GM18519 (cell line): ENCODE measurements around the gene CCDC187.

Experiments used
- ATAC-seq: cut with Tn5 transposase; IDR thresholded peaks from one replicate; pipeline ENCODE4 v1.9.1; 2021; ENCODE audit warnings: mild to moderate bottlenecking, moderate library complexity; ENCODE audit not compliant: unreplicated experiment, low FRiP score

Gene CCDC187

DNA sequence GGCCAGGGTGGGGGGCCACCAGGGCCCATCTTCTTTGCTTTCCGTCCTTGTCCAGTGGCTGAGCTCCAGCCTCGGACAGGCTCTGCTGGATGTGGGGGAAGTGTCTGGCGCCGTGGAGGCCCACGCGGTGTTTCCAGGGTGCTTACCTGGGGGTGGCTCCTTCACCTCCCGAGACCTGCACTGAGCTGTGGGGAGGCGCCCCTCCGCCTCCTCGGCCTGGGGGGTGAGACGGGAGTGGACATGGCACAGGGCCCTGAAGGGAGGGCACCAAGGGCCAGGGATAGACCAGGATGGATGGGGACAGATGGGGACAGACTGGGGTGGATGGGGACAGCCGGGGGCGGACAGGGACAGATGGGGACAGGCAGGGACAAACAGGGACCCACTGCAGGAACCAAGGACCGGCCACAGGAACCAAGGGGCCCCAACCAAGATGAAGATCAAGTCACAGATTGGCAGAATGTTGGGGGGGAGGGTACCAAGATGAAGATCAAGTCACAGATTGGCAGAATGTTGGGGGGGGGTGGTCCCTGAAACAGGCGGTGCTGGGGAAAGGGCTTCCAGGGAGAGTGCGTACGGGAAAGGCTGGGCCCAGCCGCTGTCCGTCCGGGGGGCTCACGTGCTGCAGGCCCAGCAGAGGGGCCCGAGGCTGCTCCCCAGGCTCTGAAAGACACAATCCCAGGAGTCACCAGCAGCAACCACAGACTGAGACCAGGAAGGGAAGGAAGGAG, 44.9 kb downstream of the CCDC187 start:
- no peak for ATAC-seq

DNA sequence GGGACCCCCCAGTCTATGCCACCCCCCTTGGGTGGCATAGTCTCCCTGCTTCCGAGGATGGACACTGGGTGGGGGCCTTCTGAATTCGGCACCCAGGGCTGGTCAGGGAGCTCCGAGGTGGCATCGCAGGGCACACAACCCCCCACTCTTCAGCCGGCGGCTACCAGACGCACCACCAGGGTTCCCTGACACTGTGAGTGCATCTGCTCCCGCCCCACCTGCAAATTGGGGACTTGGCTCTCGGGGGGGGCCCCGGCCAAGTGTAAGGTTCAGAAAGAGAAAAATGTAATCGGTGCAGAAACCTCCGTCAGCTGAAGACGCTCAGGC, 45.6 kb downstream of the CCDC187 start:
- ATAC-seq: no peak

DNA sequence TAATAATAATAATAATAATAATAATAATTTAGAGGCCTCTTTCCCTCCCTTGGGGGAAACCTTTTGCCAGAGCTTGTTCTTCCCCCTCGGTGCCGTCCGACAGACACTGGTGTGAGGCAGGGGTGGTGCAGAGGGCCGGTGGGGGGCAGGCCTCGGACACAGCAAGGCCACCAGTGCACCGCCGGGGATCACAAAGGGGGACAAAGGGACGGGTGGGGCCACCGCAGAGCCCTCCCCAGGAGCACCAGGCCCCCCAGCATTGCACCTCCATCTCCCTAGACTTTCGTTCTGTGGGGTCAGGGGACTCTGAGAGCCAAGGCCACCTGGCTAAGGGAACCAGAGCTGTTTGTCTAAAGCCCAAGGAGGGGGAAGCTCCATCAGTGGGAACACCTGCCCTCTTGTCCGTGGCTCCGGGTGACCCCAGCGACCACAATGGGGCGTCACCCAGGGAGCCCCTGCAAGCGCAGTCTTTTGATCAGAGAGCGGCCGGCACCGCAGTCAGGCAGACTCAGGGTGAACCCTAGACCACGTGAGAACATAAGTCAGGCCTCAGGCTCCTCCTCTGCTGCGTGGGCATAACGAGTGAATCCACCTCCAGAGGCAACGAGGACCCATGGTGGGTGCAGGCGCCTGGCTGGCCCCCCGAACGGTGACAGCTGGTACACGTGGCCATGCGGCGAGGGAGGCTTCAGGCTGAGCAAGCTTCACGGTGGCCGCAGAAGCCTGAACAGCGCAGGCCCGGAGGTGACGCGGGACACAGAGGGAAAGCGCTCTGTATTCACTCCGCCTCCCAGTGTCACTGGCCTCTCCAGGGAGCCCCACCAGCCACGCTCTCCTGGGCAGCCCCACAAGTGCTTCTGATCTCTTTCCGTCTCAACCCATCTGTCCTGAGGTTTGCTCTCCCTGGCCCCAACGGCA, 46.3 kb downstream of the CCDC187 start:
- no peak for ATAC-seq

DNA sequence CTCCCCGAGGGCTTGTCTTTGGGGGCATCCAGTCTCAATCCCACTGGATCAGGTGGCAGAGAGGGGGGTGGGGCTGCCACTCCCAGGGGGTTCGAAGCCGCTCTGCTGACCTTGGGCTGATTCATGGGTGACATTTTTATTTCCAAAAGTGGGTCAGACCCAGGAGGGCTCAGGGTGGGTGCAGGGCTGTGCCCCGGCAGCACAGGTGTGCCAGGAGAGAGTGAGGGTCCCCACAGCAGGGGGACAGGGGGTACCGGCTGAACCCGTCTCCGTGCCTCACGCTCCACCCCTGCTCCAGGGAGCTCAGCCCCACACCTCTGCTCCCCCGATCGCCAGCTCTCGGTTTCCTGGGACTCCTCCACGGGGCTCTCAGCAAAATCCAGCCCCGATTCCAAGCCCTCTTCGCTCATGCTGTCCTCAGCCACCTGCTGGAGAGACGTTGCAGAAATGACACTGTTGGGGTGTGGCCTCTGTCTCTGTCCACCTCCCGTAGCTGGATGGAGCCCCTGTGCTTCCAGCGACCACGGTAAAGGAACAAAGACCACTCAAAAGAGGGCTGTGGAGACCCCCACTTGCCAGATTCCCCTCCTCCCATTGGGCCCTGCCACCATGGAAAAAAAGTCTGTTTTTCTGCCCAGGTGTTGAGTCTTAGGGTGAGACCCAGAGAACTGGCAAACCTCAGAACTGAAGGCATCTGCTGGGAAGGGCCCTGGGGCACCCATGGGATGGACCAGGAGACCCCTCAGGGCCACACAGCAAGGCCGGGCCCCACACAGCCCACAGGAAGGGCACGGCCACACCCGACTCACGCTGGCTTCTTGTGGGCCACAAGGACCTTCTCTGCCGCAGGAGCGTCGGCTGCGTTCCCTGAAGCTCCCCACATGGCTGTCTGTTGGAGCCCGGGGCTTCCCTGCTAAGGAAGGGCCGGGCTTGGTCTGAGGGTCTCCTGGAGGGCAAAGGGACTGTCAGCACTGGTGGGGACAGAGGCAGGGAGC, 47.7 kb downstream of the CCDC187 start:
- ATAC-seq: no peak

DNA sequence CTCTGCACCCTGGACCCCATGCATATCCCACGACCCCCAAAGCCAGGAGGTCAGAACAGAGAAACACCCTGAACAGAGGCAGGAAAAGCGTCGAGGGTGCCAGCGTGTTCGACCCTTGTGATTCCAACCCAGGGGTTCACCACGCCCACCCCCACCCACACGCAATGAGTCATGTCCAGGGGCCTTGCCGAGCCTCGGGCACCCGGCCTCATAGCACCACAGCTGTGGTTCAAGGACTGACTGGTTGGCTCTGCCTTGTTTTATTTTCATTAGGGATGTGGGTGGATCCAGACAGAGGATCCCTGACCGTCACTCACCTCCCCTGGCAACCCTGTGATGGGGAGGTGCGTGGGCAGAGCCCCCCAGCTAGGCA, 48.7 kb downstream of the CCDC187 start:
- ATAC-seq: no peak

DNA sequence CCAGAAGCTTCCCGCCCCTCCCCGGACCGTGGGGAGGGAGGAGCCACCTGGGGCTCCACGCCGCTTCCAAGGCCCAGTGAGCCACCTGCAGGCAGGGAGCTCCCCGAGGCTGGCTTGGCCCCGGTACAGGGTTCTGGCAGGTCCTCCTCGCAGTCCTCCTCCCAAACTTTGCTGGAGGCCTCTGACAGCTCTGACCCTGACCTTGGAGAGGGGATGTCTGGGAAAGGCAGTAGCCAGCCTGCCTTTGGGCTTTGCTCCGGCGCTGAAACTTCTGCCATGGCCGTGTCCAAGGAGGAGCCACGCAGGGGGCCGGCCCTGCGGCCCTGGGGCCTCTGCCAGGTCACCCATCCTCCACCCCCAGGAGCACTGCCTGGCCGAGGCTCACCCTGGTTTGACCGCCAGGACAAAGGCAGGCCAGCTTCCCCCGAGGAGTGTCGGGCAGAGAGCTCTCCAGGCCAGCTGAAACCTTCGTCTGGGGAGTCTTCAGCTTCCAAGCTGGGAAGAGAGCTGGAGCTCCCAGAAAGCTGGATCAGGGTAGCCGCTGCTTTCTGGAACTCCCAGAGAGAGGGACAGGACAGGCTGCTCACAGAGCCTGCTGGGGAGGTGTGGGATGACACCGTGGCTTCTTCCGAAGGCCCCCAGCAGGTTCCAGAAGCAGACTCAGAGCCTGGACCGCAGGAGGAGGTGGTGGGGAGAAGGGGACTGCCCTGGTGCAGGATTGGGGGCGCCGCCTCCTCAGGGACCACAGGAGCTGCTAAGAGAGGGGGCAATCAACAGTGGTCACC, 49.3 kb downstream of the CCDC187 start:
- no peak for ATAC-seq

DNA sequence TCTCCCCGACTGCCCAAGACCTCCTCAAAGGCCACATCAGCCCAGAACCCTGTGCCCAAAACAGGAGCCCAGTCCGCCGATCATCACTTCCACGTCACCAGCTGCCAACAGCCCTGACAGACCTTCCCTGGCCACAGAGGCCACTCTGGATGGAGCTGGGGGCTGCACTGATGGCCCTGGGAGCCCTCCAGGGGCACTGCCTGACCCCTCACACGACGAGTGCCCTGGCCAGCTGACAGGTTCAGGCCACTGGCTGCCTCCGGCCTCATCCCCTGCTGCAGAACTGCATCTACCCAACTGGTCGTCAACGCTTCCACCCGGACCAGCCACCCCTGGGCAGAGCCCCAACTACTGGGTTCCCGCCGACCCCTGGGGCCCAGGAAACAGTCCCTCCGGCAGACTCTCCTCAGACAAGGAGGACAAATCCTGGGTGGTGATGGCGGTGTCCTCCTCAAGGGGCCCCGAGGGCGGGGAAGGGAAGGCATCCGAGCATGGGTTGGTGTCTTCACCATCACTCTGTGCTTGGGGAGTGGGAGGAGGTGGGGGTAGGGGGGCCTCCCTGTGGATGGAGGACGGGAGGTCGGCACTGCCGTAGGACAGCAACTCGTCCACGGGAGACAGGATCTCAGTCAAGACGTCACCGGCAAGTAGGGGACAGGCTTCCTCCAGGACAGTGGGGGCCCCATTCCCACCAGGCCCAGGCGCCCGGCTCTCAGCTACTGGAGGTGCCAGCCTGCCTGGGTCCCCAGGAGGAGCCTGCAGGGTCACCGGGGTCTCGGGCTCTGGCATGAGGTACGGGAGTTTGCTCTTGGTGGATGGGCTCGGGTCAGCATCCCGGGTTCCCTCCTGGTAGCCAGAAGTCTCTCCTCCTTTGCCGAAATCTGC, 50.4 kb downstream of the CCDC187 start:
- no peak for ATAC-seq

DNA sequence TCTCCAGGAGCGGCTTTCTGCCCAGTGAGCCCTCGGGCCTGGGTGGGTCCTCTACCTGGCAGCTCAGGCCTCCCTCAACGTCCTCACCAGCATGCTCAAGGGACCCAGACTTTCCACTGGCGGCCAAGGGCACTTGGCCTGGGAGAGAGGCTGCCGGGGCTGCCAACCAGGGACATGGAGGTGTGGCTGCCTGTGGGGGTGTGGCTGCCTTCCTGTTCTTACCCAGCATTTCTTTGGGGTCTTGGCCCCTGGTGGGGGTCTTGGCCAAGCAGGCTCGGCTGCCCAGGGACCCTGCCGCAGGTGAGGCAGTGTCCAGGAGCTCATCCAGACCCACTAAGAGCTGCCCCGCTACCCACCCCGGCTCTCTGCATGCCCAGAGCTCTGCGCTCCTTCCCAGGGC, 51.0 kb downstream of the CCDC187 start:
- ATAC-seq: no peak

DNA sequence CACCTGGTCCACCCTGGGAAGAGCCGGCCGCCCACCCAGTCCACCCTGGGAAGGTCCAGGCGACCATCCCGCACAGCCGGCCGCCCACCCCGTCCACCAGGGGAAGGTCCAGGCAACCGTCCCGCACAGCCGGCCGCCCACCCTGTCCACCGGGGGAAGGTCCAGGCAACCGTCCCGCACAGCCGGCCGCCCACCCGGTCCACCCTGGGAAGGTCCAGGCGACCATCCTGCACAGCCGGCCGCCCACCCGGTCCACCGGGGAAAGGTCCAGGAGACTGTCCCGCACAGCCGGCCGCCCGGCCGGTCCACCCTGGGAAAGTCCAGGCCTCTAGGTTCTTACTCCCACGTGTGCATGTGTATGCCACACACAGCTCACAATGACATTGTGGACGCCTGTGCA, 51.6 kb downstream of the CCDC187 start:
- ATAC-seq: no peak

DNA sequence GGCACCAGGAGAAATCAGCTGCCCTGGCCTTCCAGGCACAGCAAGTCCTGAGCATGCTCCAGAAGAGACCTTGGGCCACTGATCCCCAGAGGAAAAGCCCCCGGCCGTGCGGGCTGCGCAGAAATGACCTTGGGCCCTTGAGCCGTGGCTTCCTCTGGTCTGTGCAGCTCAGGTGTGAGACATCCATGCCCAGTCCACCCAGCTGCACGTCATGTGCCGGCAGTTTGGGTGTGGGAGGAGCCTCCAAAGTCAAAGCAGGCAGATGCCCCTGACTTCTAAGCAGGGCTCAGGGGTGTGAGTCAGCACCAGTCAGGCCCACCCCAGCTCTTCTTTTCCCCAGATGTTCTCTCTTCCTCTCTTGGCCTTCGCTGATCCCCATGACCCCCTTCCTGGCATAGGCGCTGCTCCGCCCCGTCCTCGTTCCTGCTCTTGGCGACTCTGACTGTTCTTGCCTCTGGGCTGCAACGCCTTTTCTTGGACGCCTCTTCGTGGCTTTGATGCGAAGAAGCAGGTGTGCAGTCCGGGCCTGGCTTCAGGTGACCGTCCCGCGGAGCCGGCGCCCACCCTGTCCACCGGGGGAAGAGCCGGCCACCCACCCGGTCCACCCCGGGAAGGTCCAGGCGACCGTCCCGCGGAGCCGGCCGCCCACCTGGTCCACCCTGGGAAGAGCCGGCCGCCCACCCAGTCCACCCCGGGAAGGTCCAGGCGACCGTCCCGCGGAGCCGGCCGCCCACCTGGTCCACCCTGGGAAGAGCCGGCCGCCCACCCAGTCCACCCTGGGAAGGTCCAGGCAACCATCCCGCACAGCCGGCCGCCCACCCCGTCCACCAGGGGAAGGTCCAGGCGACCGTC, 52.4 kb downstream of the CCDC187 start:
- ATAC-seq: no peak

DNA sequence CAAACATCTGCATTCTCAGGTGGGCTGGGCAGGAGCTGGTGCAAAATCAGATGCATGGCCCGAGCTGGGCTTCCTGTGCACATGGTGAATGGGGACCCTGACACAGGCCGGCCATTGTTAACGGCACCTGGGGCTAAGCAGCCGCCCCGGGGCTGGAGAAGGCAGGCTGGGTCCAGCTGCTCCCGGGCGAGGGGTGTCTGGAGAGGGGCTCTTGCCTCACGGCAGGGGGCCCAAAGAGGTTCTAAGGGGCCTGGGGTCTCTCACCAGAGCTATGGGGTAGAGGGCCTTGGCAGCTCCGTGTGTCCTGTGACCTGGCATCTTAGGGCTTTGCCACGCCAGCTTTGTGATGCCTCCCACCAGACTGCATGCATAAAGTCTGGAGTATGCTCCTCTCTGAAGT, 53.2 kb downstream of the CCDC187 start:
- ATAC-seq: no peak

DNA sequence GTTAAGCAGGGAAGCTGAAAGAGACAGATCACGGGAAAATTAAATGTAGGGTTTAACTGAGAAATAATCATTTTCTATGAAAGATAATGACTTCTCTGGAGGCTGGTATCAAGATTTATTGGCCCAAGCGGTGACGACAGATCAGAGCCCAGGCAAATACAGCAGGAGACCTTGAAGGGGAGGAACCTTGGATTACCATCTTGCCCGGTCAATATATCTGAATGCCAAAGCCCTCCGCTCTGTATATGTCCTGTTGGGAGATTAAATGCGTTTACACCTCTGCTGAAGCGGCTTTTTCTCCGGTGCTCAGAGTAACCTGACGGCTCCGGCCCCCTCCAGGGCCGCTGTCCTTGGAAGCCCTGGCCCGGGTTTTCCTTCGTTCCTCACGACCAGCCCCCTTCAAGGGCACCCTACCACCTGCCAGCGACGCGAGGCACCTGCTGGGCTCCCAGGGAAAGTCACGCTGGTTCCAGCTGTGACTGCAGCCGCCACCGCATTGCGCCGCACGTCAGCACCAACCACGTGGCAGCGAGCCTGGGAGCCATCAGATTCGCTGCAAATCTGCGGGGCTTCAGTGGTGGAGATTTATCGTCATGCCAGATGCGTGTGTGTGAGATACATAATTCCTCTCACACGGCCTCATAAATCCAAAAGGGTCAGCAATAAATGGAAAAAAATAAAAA, 53.9 kb downstream of the CCDC187 start:
- ATAC-seq: no peak

DNA sequence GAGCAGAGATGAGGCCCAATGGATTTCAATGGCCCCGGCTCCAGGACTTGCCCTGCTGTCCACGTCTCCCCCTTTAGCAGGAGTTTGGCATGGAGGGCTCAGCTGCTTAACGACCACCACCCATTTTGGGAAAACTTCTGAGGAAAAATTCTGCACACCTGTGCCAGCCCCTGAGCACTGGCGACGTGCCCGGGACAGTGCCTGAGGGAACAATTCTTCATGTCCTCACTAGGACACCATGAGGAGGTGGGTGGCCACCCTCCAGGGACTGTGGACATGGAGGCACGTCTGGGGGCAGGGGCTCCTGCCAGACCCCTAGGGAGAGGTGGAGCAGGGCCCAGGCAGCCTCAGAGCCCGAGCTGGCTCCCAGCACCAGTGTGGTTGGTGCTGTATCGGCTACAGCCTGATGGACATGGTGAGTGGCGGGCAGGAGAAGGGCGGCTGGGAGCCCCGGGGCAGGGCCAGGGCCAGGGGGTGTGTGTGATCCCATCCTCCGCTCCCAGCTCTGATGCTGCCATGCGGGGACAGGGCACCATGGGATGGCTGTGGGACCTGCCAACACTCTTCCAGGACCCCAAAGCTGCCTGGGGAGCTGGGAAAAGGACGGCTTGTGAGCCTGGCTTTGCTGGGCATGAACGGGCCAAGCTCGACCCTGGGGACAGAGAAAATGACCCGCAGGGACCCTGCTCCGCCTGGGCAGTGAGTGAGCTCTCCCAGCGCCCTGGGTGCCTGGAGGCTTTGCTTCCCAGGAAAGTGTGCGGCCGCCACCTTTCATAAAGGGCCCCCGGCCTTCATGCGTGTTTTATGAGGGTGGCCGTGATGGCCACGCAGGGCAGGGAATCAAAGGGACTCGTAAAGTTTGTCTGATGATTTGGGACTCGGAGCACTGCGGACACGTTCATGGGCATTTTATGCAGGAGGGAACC, 54.7 kb downstream of the CCDC187 start:
- no peak for ATAC-seq

DNA sequence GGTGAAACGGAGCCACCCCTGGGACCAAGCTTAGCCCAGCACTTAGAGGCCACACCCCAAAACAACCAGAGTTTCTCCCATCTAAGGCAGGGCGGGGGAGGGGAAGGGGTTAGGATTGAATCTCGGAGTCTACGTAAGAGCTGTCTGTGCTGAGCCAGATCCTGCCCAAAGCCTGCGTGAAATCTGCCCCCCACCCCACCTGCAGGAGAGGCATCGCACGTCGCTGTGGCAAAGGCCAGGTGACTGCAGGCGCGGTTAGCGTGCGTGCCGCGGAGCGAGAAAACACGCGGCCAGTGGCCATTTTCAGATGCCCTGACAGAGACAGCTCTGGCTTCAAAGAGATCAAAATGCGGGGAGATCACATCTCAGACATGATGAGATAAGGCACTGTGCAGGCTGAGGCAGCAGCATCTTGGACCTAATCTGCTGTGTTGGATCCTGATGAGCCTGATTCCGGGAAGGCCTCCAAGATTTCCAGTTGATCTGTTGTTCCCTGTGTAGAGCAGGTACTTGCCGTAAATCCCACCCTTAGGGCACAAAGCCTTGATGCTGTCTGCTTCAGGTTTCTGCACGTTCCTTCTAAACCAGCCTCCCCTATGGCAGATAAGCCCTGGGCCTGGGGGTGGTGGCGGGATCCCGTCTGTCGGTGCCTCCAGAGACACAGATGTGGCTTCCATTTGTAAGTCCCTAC, 55.8 kb downstream of the CCDC187 start:
- ATAC-seq: no peak

DNA sequence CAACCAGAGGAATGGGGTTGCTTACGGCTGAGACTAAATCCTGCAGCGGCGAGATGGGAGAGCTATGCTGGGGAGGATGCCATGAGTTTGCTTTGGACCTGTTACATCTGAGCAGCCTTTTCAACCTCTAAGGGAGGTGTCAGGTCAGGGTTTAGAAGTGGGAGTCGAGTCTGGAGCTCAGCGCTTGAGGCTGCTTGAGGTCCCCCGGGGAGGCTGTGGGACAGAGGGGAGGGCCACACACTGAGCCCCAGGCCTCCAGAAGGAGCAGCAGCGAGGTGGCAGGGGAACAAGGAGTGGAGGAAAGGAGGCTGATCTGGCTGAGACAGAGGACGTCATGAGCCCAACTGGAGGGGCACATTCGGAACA, 56.4 kb downstream of the CCDC187 start:
- no peak for ATAC-seq
